ENCODE results near the gene CBX5. TPM values are rescaled to one million over a fixed set of nuclear protein-coding genes. Genes with fewer than 3 reads are reported as not detected.
"Not testable (repeated sequence)": the region's sequence is repeated elsewhere in the genome, so short reads cannot be mapped to it uniquely, and the experiment has no call there.

Gene CBX5
- total and polyA plus RNA-seq, 9 donors, result 57.2 to 89.1 (median 70.0) TPM

GRCh38 chr12:54294953-54295566, 15.1 kb upstream of the CBX5 start:
- H3K36me3 ChIP-seq (ENCODE audit: control insufficient read depth, insufficient read depth, low read length), result no peaks in the 10 kb centered on the region
- H3K27me3 ChIP-seq (ENCODE audit: control insufficient read depth, insufficient read depth, low read length), result peaks cover 13% of the 10 kb centered on the region
- DNase-seq, result no peak
- no peaks in the 10 kb centered on the region for H3K9me3 ChIP-seq (replicated peaks; ENCODE audit: control insufficient read depth, low read depth, low read length)
- no peak overlapping the region for H3K4me3 ChIP-seq (ENCODE audit: low read length)
- WGBS (ENCODE audit: insufficient coverage), result 71% methylated on average over 7 of the region's 9 CpGs
- H3K4me1 ChIP-seq (ENCODE audit: control insufficient read depth, insufficient read depth, low read length), result peaks cover 2% of the 10 kb centered on the region
- H3K27ac ChIP-seq (ENCODE audit: low read length), result no peak overlapping the region

- Histone ChIP-seq H3K27ac (ENCODE audit: low read length) (no peak overlapping the region), H3K27me3 (ENCODE audit: control insufficient read depth, insufficient read depth, low read length) (peaks cover 8% of the 10 kb centered on the region), H3K4me3 (ENCODE audit: low read length) (no peak overlapping the region), H3K9me3 (replicated peaks; ENCODE audit: control insufficient read depth, low read depth, low read length) (no peaks in the 10 kb centered on the region), H3K4me1 (ENCODE audit: control insufficient read depth, insufficient read depth, low read length) (no peaks in the 10 kb centered on the region), H3K36me3 (ENCODE audit: control insufficient read depth, insufficient read depth, low read length) (no peaks in the 10 kb centered on the region)
- no peak for DNase-seq
- 69% methylated on average over 2 of the region's 9 CpGs for WGBS (ENCODE audit: insufficient coverage)
Measured at GRCh38 chr12:54294152-54294952, 14.4 kb upstream of the CBX5 start.

GRCh38 chr12:54292931-54293241, 13.0 kb upstream of the CBX5 start:
- Histone ChIP-seq H3K27ac (ENCODE audit: low read length) (no peak overlapping the region), H3K4me1 (ENCODE audit: control insufficient read depth, insufficient read depth, low read length) (no peaks in the 10 kb centered on the region), H3K27me3 (ENCODE audit: control insufficient read depth, insufficient read depth, low read length) (peaks cover 2% of the 10 kb centered on the region), H3K4me3 (ENCODE audit: low read length) (no peak overlapping the region), H3K36me3 (ENCODE audit: control insufficient read depth, insufficient read depth, low read length) (peaks cover 5% of the 10 kb centered on the region), H3K9me3 (replicated peaks; ENCODE audit: control insufficient read depth, low read depth, low read length) (no peaks in the 10 kb centered on the region)
- WGBS (ENCODE audit: insufficient coverage), result 96% methylated on average over 5 of the region's 7 CpGs
- DNase-seq, result no peak

GRCh38 chr12:54292083-54292930, 12.4 kb upstream of the CBX5 start:
- Histone ChIP-seq H3K27ac (ENCODE audit: low read length) (no peak overlapping the region), H3K9me3 (replicated peaks; ENCODE audit: control insufficient read depth, low read depth, low read length) (no peaks in the 10 kb centered on the region), H3K4me3 (ENCODE audit: low read length) (no peak overlapping the region), H3K4me1 (ENCODE audit: control insufficient read depth, insufficient read depth, low read length) (peaks cover 4% of the 10 kb centered on the region), H3K27me3 (ENCODE audit: control insufficient read depth, insufficient read depth, low read length) (no peaks in the 10 kb centered on the region), H3K36me3 (ENCODE audit: control insufficient read depth, insufficient read depth, low read length) (peaks cover 11% of the 10 kb centered on the region)
- no peak for DNase-seq
- WGBS (ENCODE audit: insufficient coverage), result 89% methylated on average over 25 of the region's 30 CpGs

GRCh38 chr12:54287261-54288157, 7.6 kb upstream of the CBX5 start:
- Histone ChIP-seq H3K4me1 (ENCODE audit: control insufficient read depth, insufficient read depth, low read length) (peaks cover 26% of the 10 kb centered on the region), H3K36me3 (ENCODE audit: control insufficient read depth, insufficient read depth, low read length) (peaks cover 45% of the 10 kb centered on the region), H3K27me3 (ENCODE audit: control insufficient read depth, insufficient read depth, low read length) (no peaks in the 10 kb centered on the region), H3K9me3 (replicated peaks; ENCODE audit: control insufficient read depth, low read depth, low read length) (no peaks in the 10 kb centered on the region), H3K27ac (ENCODE audit: low read length) (peak overlapping the region; percentile 9), H3K4me3 (ENCODE audit: low read length) (no peak overlapping the region)
- 71% methylated on average over 5 of the region's 8 CpGs for WGBS (ENCODE audit: insufficient coverage)
- peak; percentile 86 for DNase-seq

- peak overlapping the region; percentile 22 for H3K27ac ChIP-seq (ENCODE audit: low read length)
Measured at GRCh38 chr12:54286042-54287030, 6.4 kb upstream of the CBX5 start.

GRCh38 chr12:54285150-54286041, 5.5 kb upstream of the CBX5 start:
- H3K27ac ChIP-seq (ENCODE audit: low read length), result no peak overlapping the region
- H3K4me3 ChIP-seq (ENCODE audit: low read length), result no peak overlapping the region
- peaks cover 56% of the 10 kb centered on the region for H3K36me3 ChIP-seq (ENCODE audit: control insufficient read depth, insufficient read depth, low read length)
- H3K27me3 ChIP-seq (ENCODE audit: control insufficient read depth, insufficient read depth, low read length), result no peaks in the 10 kb centered on the region
- H3K4me1 ChIP-seq (ENCODE audit: control insufficient read depth, insufficient read depth, low read length), result peaks cover 33% of the 10 kb centered on the region
- no peaks in the 10 kb centered on the region for H3K9me3 ChIP-seq (replicated peaks; ENCODE audit: control insufficient read depth, low read depth, low read length)
- 42% methylated on average over 1 of the region's 5 CpGs for WGBS (ENCODE audit: insufficient coverage)
- no peak for DNase-seq

More at GRCh38 chr12:54286042-54287030, 6.4 kb upstream of the CBX5 start:
- peaks cover 33% of the 10 kb centered on the region for H3K4me1 ChIP-seq (ENCODE audit: control insufficient read depth, insufficient read depth, low read length)
- H3K4me3 ChIP-seq (ENCODE audit: low read length), result no peak overlapping the region
- H3K36me3 ChIP-seq (ENCODE audit: control insufficient read depth, insufficient read depth, low read length), result peaks cover 55% of the 10 kb centered on the region
- no peaks in the 10 kb centered on the region for H3K27me3 ChIP-seq (ENCODE audit: control insufficient read depth, insufficient read depth, low read length)
- no peak for DNase-seq
- WGBS (ENCODE audit: insufficient coverage), result 62% methylated on average over 3 of the region's 12 CpGs
- H3K9me3 ChIP-seq (replicated peaks; ENCODE audit: control insufficient read depth, low read depth, low read length), result no peaks in the 10 kb centered on the region

- H3K4me3 ChIP-seq (ENCODE audit: low read length); H3K27me3 ChIP-seq (ENCODE audit: control insufficient read depth, insufficient read depth, low read length); H3K27ac ChIP-seq (ENCODE audit: low read length); DNase-seq; H3K9me3 ChIP-seq (replicated peaks; ENCODE audit: control insufficient read depth, low read depth, low read length): not testable (repeated sequence)
- no CpG with 5 or more reads among the region's 2 CpGs for WGBS (ENCODE audit: insufficient coverage)
- peaks cover 33% of the 10 kb centered on the region for H3K4me1 ChIP-seq (ENCODE audit: control insufficient read depth, insufficient read depth, low read length)
- peaks cover 56% of the 10 kb centered on the region for H3K36me3 ChIP-seq (ENCODE audit: control insufficient read depth, insufficient read depth, low read length)
Measured at GRCh38 chr12:54284070-54284780, 4.3 kb upstream of the CBX5 start.
